Endodermal cell (in vitro differentiated cells): ENCODE data around the gene PCCA. TPM values are rescaled to one million over a fixed set of nuclear protein-coding genes. Genes with fewer than 3 reads are reported as not detected.

ENCODE experiments used
- DNase-seq: peaks from one replicate; pipeline ENCODE4 v3.0.0-alpha.2; 2017
- H3K27ac ChIP-seq: 2 replicates; pipeline ENCODE4 v1.5.1; 2013; ENCODE audit warnings: mild to moderate bottlenecking, low read depth, low read length, moderate library complexity
- H3K27me3 ChIP-seq: 2 replicates; pipeline ENCODE4 v1.6.1; 2013; ENCODE audit warnings: mild to moderate bottlenecking, low read length, moderate library complexity; ENCODE audit not compliant: insufficient read depth, control insufficient read depth, poor library complexity, severe bottlenecking
- H3K36me3 ChIP-seq: 2 replicates; pipeline ENCODE4 v1.7.0; 2013; ENCODE audit warnings: mild to moderate bottlenecking, low read length, moderate library complexity; ENCODE audit not compliant: control insufficient read depth, insufficient read depth
- H3K4me1 ChIP-seq: one replicate; pipeline ENCODE4 v1.7.0; 2013; ENCODE audit warnings: low read length; ENCODE audit not compliant: control insufficient read depth, insufficient read depth
- H3K4me3 ChIP-seq: 2 replicates; pipeline ENCODE4 v1.5.1; 2013; ENCODE audit warnings: mild to moderate bottlenecking, low read length, moderate library complexity
- H3K9ac ChIP-seq: 2 replicates; pipeline ENCODE4 v1.6.1; 2013; ENCODE audit warnings: mild to moderate bottlenecking, low read length, moderate library complexity; ENCODE audit not compliant: poor library complexity, severe bottlenecking; ENCODE audit errors: extremely low read depth
- H3K9me3 ChIP-seq: 2 replicates; pipeline ENCODE4 v1.6.1; 2013; ENCODE audit warnings: mild to moderate bottlenecking, low read length, moderate library complexity; ENCODE audit not compliant: control insufficient read depth
- H3K27ac Mint-ChIP-seq: 2 replicates; pipeline ENCODE4 v1.8.0; 2020; ENCODE audit warnings: mixed read lengths
- H3K27me3 Mint-ChIP-seq: 2 replicates; pipeline ENCODE4 v1.8.0; 2021; ENCODE audit warnings: mild to moderate bottlenecking, mixed read lengths; ENCODE audit not compliant: insufficient read depth
- H3K36me3 Mint-ChIP-seq: 2 replicates; pipeline ENCODE4 v1.8.0; 2020; ENCODE audit warnings: low read depth, mixed read lengths
- H3K4me1 Mint-ChIP-seq: 2 replicates; pipeline ENCODE4 v1.8.0; 2020; ENCODE audit warnings: mixed read lengths
- H3K4me3 Mint-ChIP-seq: 2 replicates; pipeline ENCODE4 v1.8.0; 2020; ENCODE audit warnings: mild to moderate bottlenecking, moderate library complexity, mixed read lengths
- H3K9me3 Mint-ChIP-seq: 2 replicates; pipeline ENCODE4 v1.8.0; 2020; ENCODE audit warnings: mild to moderate bottlenecking, mixed read lengths
- WGBS, 2 experiments: methylation state at CpG; one replicate each; pipeline versions ENCODE4 v1.1.5 to v1.1.7; 2013; ENCODE audit warnings: missing lambda C conversion rate in 2 of 2, mixed read lengths in 1 of 2; ENCODE audit not compliant: insufficient coverage in 1 of 2, insufficient read length in 1 of 2; 5-methylcytosine and 5-hydroxymethylcytosine counted together
- total RNA-seq, 2 donors: library from RNA; stranded (reverse); fragmentation: NEBNext Ultra II Directional in 1 of 2; extraction: Animal tissue kit (Norgen Biotek cat#: 25700) in 1 of 2; gene quantifications; 2 replicates in 1 of 2; 3 replicates in 1 of 2; pipeline ENCODE4 v1.2.1, GENCODE V29; 2021
- TF ChIP-seq, protein P1 (sequence below): fragments of 200-600 bp; sonication (generic); conservative IDR thresholded peaks from 2 replicates; pipeline ENCODE4 v1.5.0; 2021; ENCODE audit warnings: antibody characterized with exemption, mild to moderate bottlenecking

Gene PCCA
- total RNA-seq, 2 donors from 2014 or later = 60.2 to 67.2 TPM

DNA sequence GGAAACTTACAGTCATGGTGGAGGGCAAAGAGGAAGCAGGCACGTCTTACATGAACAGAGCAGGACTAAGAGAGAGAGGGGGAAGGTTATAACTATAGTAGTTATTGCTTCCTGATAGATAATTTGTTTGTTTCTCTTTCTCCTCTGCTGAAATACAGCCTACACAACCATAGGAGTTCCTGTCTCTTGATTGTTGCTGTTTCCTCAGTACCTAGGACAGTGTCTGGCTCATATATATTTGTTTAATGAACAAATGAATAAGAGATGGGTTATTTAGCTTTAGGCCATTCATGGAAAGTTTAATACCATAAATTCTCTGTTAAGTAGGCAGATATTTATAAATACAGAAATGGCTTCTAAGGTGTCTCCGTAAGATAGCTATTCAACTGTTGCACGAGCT, 95.2 kb downstream of the PCCA start:
- WGBS, 2 experiments = 80 to 81% methylated on average over 3 of the region's 3 CpGs
- peaks cover 8% of the 10 kb centered on the region for H3K9me3 ChIP-seq
- peaks cover 5% of the 10 kb centered on the region for H3K36me3 ChIP-seq
- H3K9ac ChIP-seq = no peak overlapping the region
- Mint-ChIP-seq H3K27ac (no peak overlapping the region), H3K27me3 (no peaks in the 10 kb centered on the region), H3K9me3 (peaks cover 6% of the 10 kb centered on the region), H3K36me3 (peaks cover 21% of the 10 kb centered on the region), H3K4me1 (peaks cover 23% of the 10 kb centered on the region), H3K4me3 (no peak overlapping the region)
- peaks cover 3% of the 10 kb centered on the region for H3K4me1 ChIP-seq
- H3K27me3 ChIP-seq = no peaks in the 10 kb centered on the region
- no peak overlapping the region for H3K27ac ChIP-seq
- H3K4me3 ChIP-seq = no peak overlapping the region
- no peak for DNase-seq
- TF ChIP-seq, protein P1, sequence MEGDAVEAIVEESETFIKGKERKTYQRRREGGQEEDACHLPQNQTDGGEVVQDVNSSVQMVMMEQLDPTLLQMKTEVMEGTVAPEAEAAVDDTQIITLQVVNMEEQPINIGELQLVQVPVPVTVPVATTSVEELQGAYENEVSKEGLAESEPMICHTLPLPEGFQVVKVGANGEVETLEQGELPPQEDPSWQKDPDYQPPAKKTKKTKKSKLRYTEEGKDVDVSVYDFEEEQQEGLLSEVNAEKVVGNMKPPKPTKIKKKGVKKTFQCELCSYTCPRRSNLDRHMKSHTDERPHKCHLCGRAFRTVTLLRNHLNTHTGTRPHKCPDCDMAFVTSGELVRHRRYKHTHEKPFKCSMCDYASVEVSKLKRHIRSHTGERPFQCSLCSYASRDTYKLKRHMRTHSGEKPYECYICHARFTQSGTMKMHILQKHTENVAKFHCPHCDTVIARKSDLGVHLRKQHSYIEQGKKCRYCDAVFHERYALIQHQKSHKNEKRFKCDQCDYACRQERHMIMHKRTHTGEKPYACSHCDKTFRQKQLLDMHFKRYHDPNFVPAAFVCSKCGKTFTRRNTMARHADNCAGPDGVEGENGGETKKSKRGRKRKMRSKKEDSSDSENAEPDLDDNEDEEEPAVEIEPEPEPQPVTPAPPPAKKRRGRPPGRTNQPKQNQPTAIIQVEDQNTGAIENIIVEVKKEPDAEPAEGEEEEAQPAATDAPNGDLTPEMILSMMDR = no peak

DNA sequence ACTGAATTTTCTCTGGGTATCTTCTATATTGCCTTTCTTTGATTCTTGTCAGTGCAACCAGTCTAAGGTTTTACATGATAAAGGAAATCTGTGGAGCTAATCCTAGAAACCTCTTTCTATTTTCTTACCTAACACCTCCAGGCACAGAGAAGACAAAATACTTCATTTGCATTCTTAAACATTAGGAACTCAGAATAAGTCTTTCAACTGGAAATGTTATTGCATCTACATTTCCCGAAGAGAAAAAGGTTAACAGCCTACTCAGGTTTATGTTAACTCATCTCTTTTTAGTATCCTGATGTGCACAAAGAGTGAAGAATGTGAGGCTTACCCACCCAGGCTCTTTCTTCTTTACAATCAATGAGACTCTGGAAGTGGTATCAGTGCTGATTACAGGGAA, 106.7 kb downstream of the PCCA start:
- peaks cover 7% of the 10 kb centered on the region for H3K36me3 ChIP-seq
- Mint-ChIP-seq H3K4me3 (no peak overlapping the region), H3K9me3 (no peaks in the 10 kb centered on the region), H3K27ac (no peak overlapping the region), H3K4me1 (peaks cover 21% of the 10 kb centered on the region), H3K36me3 (peaks cover 12% of the 10 kb centered on the region), H3K27me3 (no peaks in the 10 kb centered on the region)
- H3K27ac ChIP-seq = no peak overlapping the region
- DNase-seq = no peak
- no peaks in the 10 kb centered on the region for H3K4me1 ChIP-seq
- H3K27me3 ChIP-seq = no peaks in the 10 kb centered on the region
- TF ChIP-seq, protein P1 = no peak
- no peak overlapping the region for H3K4me3 ChIP-seq
- H3K9me3 ChIP-seq = no peaks in the 10 kb centered on the region
- 27 to 40% methylated on average over 1 of the region's 1 CpG for WGBS, 2 experiments
- no peak overlapping the region for H3K9ac ChIP-seq

DNA sequence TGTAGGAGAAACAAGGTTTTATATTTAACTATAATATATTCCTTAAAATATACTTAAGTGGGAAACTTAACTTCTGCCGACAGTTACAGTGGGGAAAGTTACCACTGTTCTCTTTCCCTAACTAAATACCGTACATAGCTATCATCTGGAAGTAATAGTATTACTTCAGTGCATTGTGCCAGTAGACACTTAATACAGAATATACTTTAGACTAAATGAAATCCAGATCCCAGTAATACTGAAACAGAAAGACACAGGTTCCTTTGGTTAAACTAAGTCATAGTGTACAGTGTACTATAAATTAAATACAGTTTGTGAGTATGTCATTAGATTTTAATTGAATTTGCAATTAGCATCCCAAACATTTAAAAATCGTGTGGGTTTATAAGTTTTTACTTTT, 107.5 kb downstream of the PCCA start:
- H3K4me3 ChIP-seq = no peak overlapping the region
- Mint-ChIP-seq H3K36me3 (peaks cover 12% of the 10 kb centered on the region), H3K4me1 (peaks cover 21% of the 10 kb centered on the region), H3K9me3 (no peaks in the 10 kb centered on the region), H3K27ac (no peak overlapping the region), H3K4me3 (no peak overlapping the region), H3K27me3 (no peaks in the 10 kb centered on the region)
- TF ChIP-seq, protein P1 = no peak
- 84 to 100% methylated on average over 1 to 2 of the region's 3 CpGs for WGBS, 2 experiments
- peaks cover 7% of the 10 kb centered on the region for H3K36me3 ChIP-seq
- no peaks in the 10 kb centered on the region for H3K27me3 ChIP-seq
- H3K9ac ChIP-seq = no peak overlapping the region
- no peak overlapping the region for H3K27ac ChIP-seq
- no peak for DNase-seq
- H3K9me3 ChIP-seq = no peaks in the 10 kb centered on the region
- no peaks in the 10 kb centered on the region for H3K4me1 ChIP-seq
